Stimulated activated CD4-positive, alpha-beta T cell treated with anti-CD3 and anti-CD28 coated beads, TNF-alpha, amount 100 ng/mL, for 48 hours (primary cell): ENCODE data around the gene ZNF581.

Experiments used
- DNase-seq, 3 donors: peaks; one replicate each; pipeline ENCODE4 v3.0.0-alpha.2; 2020; ENCODE audit warnings: low read depth in 3 of 3

ZNF581 gene

GRCh38 chr19:55680339-55681130 lies 37.1 kb downstream of the ZNF581 start:
- no peak for DNase-seq

GRCh38 chr19:55681131-55682092 lies 38.0 kb downstream of the ZNF581 start:
- no peak for DNase-seq

- no peak for DNase-seq
These were observed 40.2 kb downstream of the ZNF581 start for GRCh38 chr19:55683449-55684261.

GRCh38 chr19:55684946-55685681 lies 41.7 kb downstream of the ZNF581 start:
- DNase-seq = no peak

GRCh38 chr19:55685776-55686175 lies 42.3 kb downstream of the ZNF581 start:
- no peak for DNase-seq

GRCh38 chr19:55686311-55687050 lies 43.0 kb downstream of the ZNF581 start:
- no peak for DNase-seq

GRCh38 chr19:55687281-55688201 lies 44.1 kb downstream of the ZNF581 start:
- no peak for DNase-seq

- no peak for DNase-seq
These were observed 45.2 kb downstream of the ZNF581 start for GRCh38 chr19:55688422-55689218.

GRCh38 chr19:55689411-55690108 lies 46.1 kb downstream of the ZNF581 start:
- no peak for DNase-seq

GRCh38 chr19:55690109-55690768 lies 46.8 kb downstream of the ZNF581 start:
- no peak for DNase-seq

- DNase-seq = no peak
These were observed 47.5 kb downstream of the ZNF581 start for GRCh38 chr19:55690769-55691545.

- no peak for DNase-seq
These were observed 48.4 kb downstream of the ZNF581 start for GRCh38 chr19:55691561-55692481.

GRCh38 chr19:55692681-55693081 lies 49.2 kb downstream of the ZNF581 start:
- no peak for DNase-seq

- DNase-seq = no peak
These were observed 50.0 kb downstream of the ZNF581 start for GRCh38 chr19:55693336-55693974.

GRCh38 chr19:55694241-55694655 lies 50.8 kb downstream of the ZNF581 start:
- no peak for DNase-seq
